Activated T-cell treated with anti-CD3 and anti-CD28 coated beads, Interleukin-2, amount 50 U/mL, for 24 hours (primary cell): ENCODE results near the gene HARS1.
"Not testable (repeated sequence)": the region's sequence is repeated elsewhere in the genome, so short reads cannot be mapped to it uniquely, and the experiment has no call there.

ENCODE experiments used
- DNase-seq: peaks from one replicate; pipeline ENCODE4 v3.0.0-alpha.2; 2020
- H3K27ac Mint-ChIP-seq: 2 replicates; pipeline ENCODE4 v1.8.0; 2020; ENCODE audit warnings: mild to moderate bottlenecking, mixed read lengths
- H3K27me3 Mint-ChIP-seq: 2 replicates; pipeline ENCODE4 v1.8.0; 2020; ENCODE audit warnings: mixed read lengths
- H3K36me3 Mint-ChIP-seq: 2 replicates; pipeline ENCODE4 v1.8.0; 2020; ENCODE audit warnings: low read depth, mixed read lengths
- H3K4me1 Mint-ChIP-seq: 2 replicates; pipeline ENCODE4 v1.8.0; 2020; ENCODE audit warnings: low read depth, mixed read lengths
- H3K4me3 Mint-ChIP-seq: 2 replicates; pipeline ENCODE4 v1.8.0; 2020; ENCODE audit warnings: mild to moderate bottlenecking, moderate library complexity, mixed read lengths
- H3K9me3 Mint-ChIP-seq: 2 replicates; pipeline ENCODE4 v1.8.0; 2020; ENCODE audit warnings: mixed read lengths

The HARS1 gene

GRCh38 chr5:140664030-140664358 lies 27.2 kb downstream of the HARS1 start:
- no peak for DNase-seq
- Mint-ChIP-seq H3K4me1 (peaks cover 38% of the 10 kb centered on the region), H3K27ac (peak overlapping the region; percentile 99), H3K4me3 (peak overlapping the region; percentile 99), H3K27me3 (no peaks in the 10 kb centered on the region), H3K9me3 (no peaks in the 10 kb centered on the region), H3K36me3 (peaks cover 89% of the 10 kb centered on the region)

GRCh38 chr5:140660371-140660770 lies 30.8 kb downstream of the HARS1 start:
- H3K36me3 Mint-ChIP-seq = peaks cover 88% of the 10 kb centered on the region
- not testable (repeated sequence) for H3K27me3 Mint-ChIP-seq, DNase-seq, H3K4me3 Mint-ChIP-seq, H3K9me3 Mint-ChIP-seq
- H3K4me1 Mint-ChIP-seq = peaks cover 15% of the 10 kb centered on the region
- peak overlapping the region; percentile 22 for H3K27ac Mint-ChIP-seq

- peaks cover 90% of the 10 kb centered on the region for H3K36me3 Mint-ChIP-seq
- no peak overlapping the region for H3K4me3 Mint-ChIP-seq
Observed at GRCh38 chr5:140658870-140659269, 32.3 kb downstream of the HARS1 start.

GRCh38 chr5:140647042-140647419 lies 44.1 kb downstream of the HARS1 start:
- peaks cover 95% of the 10 kb centered on the region for H3K36me3 Mint-ChIP-seq
- H3K4me1 Mint-ChIP-seq = peaks cover 53% of the 10 kb centered on the region
- H3K27ac Mint-ChIP-seq = peak overlapping the region; percentile 98
- peak overlapping the region; percentile 99 for H3K4me3 Mint-ChIP-seq
- H3K9me3 Mint-ChIP-seq = no peaks in the 10 kb centered on the region
- no peaks in the 10 kb centered on the region for H3K27me3 Mint-ChIP-seq
- no peak for DNase-seq

More at GRCh38 chr5:140658870-140659269, 32.3 kb downstream of the HARS1 start:
- H3K9me3 Mint-ChIP-seq = no peaks in the 10 kb centered on the region
- no peaks in the 10 kb centered on the region for H3K27me3 Mint-ChIP-seq
- H3K27ac Mint-ChIP-seq = peak overlapping the region; percentile 2
- DNase-seq = no peak
- peaks cover 5% of the 10 kb centered on the region for H3K4me1 Mint-ChIP-seq

- Mint-ChIP-seq H3K9me3 (no peaks in the 10 kb centered on the region), H3K36me3 (peaks cover 81% of the 10 kb centered on the region), H3K27me3 (no peaks in the 10 kb centered on the region), H3K27ac (peak overlapping the region; percentile 57), H3K4me3 (no peak overlapping the region), H3K4me1 (peaks cover 62% of the 10 kb centered on the region)
- DNase-seq = no peak
Observed at GRCh38 chr5:140642718-140643117, 48.5 kb downstream of the HARS1 start.

GRCh38 chr5:140641716-140642115 lies 49.5 kb downstream of the HARS1 start:
- H3K4me1 Mint-ChIP-seq = peaks cover 62% of the 10 kb centered on the region
- DNase-seq = no peak
- H3K4me3 Mint-ChIP-seq = peak overlapping the region; percentile 86
- H3K27me3 Mint-ChIP-seq = no peaks in the 10 kb centered on the region
- peak overlapping the region; percentile 94 for H3K27ac Mint-ChIP-seq
- no peaks in the 10 kb centered on the region for H3K9me3 Mint-ChIP-seq
- peaks cover 71% of the 10 kb centered on the region for H3K36me3 Mint-ChIP-seq

GRCh38 chr5:140639148-140639981 lies 51.8 kb downstream of the HARS1 start, which contains the start of gene TMCO6:
Gene TMCO6 (plus strand): TSS chr5:140639451. CDS start chr5:140639528, 77 bp downstream.
- Mint-ChIP-seq H3K27me3 (no peaks in the 10 kb centered on the region), H3K27ac (peak within 1 kb of the TSS; percentile 94), H3K4me3 (peak within 1 kb of the TSS; percentile 86), H3K9me3 (no peaks in the 10 kb centered on the region), H3K4me1 (peaks cover 53% of the 10 kb centered on the region), H3K36me3 (peaks cover 50% of the 10 kb centered on the region)
- DNase-seq = peak; percentile 96

- not testable (repeated sequence) for H3K27me3 Mint-ChIP-seq, H3K9me3 Mint-ChIP-seq, DNase-seq
- Mint-ChIP-seq H3K27ac (peak overlapping the region; percentile 94), H3K36me3 (peaks cover 44% of the 10 kb centered on the region), H3K4me3 (peak overlapping the region; percentile 86), H3K4me1 (peaks cover 51% of the 10 kb centered on the region)
Observed at GRCh38 chr5:140638898-140639147, 52.3 kb downstream of the HARS1 start.

- Mint-ChIP-seq H3K27ac (peak overlapping the region; percentile 22), H3K27me3 (peaks cover 8% of the 10 kb centered on the region), H3K4me1 (peaks cover 58% of the 10 kb centered on the region), H3K4me3 (no peak overlapping the region), H3K36me3 (peaks cover 31% of the 10 kb centered on the region), H3K9me3 (no peaks in the 10 kb centered on the region)
- DNase-seq = no peak
Observed at GRCh38 chr5:140637371-140638100, 53.6 kb downstream of the HARS1 start.

- H3K4me1 Mint-ChIP-seq = peaks cover 52% of the 10 kb centered on the region
- no peak overlapping the region for H3K4me3 Mint-ChIP-seq
- H3K27ac Mint-ChIP-seq = peak overlapping the region; percentile 57
Observed at GRCh38 chr5:140635291-140636257, 55.6 kb downstream of the HARS1 start.

GRCh38 chr5:140634103-140634502 lies 57.1 kb downstream of the HARS1 start:
- Mint-ChIP-seq H3K4me3 (no peak overlapping the region), H3K27me3 (peaks cover 28% of the 10 kb centered on the region), H3K36me3 (peaks cover 2% of the 10 kb centered on the region), H3K27ac (no peak overlapping the region), H3K9me3 (no peaks in the 10 kb centered on the region), H3K4me1 (peaks cover 44% of the 10 kb centered on the region)
- DNase-seq = no peak

More at GRCh38 chr5:140635291-140636257, 55.6 kb downstream of the HARS1 start:
- Mint-ChIP-seq H3K27me3 (peaks cover 28% of the 10 kb centered on the region), H3K36me3 (peaks cover 12% of the 10 kb centered on the region), H3K9me3 (no peaks in the 10 kb centered on the region)
- DNase-seq = no peak

GRCh38 chr5:140633501-140633900 lies 57.7 kb downstream of the HARS1 start:
- Mint-ChIP-seq H3K4me1 (peaks cover 38% of the 10 kb centered on the region), H3K36me3 (no peaks in the 10 kb centered on the region), H3K27ac (no peak overlapping the region), H3K4me3 (peak overlapping the region; percentile 75), H3K27me3 (peaks cover 28% of the 10 kb centered on the region), H3K9me3 (no peaks in the 10 kb centered on the region)
- DNase-seq = no peak

- H3K4me3 Mint-ChIP-seq = peak within 1 kb of the TSS; percentile 75
- peaks cover 28% of the 10 kb centered on the region for H3K27me3 Mint-ChIP-seq
- DNase-seq = no peak
- peak within 1 kb of the TSS; percentile 80 for H3K27ac Mint-ChIP-seq
- no peaks in the 10 kb centered on the region for H3K9me3 Mint-ChIP-seq
- H3K4me1 Mint-ChIP-seq = peaks cover 35% of the 10 kb centered on the region
- no peaks in the 10 kb centered on the region for H3K36me3 Mint-ChIP-seq
Observed at GRCh38 chr5:140633021-140633471, 58.1 kb downstream of the HARS1 start, which contains the start of gene CD14. Gene CD14 (minus strand): TSS chr5:140633175. CDS start chr5:140633071, 104 bp downstream.

- no peaks in the 10 kb centered on the region for H3K9me3 Mint-ChIP-seq
- no peaks in the 10 kb centered on the region for H3K36me3 Mint-ChIP-seq
- H3K4me3 Mint-ChIP-seq = peak overlapping the region; percentile 75
- peak; percentile 72 for DNase-seq
- H3K4me1 Mint-ChIP-seq = peaks cover 35% of the 10 kb centered on the region
- H3K27me3 Mint-ChIP-seq = peaks cover 28% of the 10 kb centered on the region
- H3K27ac Mint-ChIP-seq = peak overlapping the region; percentile 80
Observed at GRCh38 chr5:140632366-140633020, 58.7 kb downstream of the HARS1 start.
